ENCODE results near the gene UGT2B7. TPM values are rescaled to one million over a fixed set of nuclear protein-coding genes. Genes with fewer than 3 reads are reported as not detected.
"Not testable (repeated sequence)": the region's sequence is repeated elsewhere in the genome, so short reads cannot be mapped to it uniquely, and the experiment has no call there.

Gene UGT2B7
- total RNA-seq: 1 to 10 TPM in 1 of 6 donors, under 1 TPM in 2, not detected in 3; 0.24 to 1.1 (median 0.30) TPM

DNA sequence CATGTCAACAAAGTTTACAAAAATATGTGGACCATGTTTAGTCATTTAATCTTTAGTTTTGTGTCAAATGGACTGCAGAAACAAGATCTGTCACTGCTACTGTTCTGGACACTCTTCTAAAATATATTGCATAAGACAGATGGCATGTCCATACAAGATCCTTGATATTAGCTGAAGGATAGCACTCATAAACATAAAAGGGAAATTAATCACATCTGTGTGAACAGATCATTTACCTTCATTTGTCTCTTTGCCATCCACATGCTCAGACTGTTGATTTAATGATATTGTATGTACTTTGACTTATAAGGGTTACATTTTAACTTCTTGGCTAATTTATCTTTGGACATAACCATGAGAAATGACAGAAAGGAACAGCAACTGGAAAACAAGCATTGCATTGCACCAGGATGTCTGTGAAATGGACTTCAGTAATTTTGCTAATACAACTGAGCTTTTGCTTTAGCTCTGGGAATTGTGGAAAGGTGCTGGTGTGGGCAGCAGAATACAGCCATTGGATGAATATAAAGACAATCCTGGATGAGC lies at the start of gene UGT2B7:
Gene UGT2B7, plus strand, starts transcription at position 364 of the 546 bp plus-strand sequence. Its CDS starts 47 bp downstream, at position 411.
- H3K27me3 ChIP-seq: no peaks in the 10 kb centered on the region
- no peaks in the 10 kb centered on the region for H3K4me1 ChIP-seq
- H3K36me3 ChIP-seq: no peaks in the 10 kb centered on the region
- H3K4me3 ChIP-seq: no peak within 1 kb of the TSS
- TF ChIP-seq, protein P1, sequence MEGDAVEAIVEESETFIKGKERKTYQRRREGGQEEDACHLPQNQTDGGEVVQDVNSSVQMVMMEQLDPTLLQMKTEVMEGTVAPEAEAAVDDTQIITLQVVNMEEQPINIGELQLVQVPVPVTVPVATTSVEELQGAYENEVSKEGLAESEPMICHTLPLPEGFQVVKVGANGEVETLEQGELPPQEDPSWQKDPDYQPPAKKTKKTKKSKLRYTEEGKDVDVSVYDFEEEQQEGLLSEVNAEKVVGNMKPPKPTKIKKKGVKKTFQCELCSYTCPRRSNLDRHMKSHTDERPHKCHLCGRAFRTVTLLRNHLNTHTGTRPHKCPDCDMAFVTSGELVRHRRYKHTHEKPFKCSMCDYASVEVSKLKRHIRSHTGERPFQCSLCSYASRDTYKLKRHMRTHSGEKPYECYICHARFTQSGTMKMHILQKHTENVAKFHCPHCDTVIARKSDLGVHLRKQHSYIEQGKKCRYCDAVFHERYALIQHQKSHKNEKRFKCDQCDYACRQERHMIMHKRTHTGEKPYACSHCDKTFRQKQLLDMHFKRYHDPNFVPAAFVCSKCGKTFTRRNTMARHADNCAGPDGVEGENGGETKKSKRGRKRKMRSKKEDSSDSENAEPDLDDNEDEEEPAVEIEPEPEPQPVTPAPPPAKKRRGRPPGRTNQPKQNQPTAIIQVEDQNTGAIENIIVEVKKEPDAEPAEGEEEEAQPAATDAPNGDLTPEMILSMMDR (IDR thresholded peaks at IDR 0.05): no peak
- TF ChIP-seq POLR2AphosphoS5 (IDR thresholded peaks at IDR 0.05) (no peak), EP300 (IDR thresholded peaks at IDR 0.05) (no peak), POLR2A (IDR thresholded peaks at IDR 0.05) (no peak)
- no peaks in the 10 kb centered on the region for H3K9me3 ChIP-seq
- ATAC-seq (ENCODE audit: low FRiP score in 2 of 2): no peak
- no peak for DNase-seq
- no peak within 1 kb of the TSS for H3K27ac ChIP-seq

DNA sequence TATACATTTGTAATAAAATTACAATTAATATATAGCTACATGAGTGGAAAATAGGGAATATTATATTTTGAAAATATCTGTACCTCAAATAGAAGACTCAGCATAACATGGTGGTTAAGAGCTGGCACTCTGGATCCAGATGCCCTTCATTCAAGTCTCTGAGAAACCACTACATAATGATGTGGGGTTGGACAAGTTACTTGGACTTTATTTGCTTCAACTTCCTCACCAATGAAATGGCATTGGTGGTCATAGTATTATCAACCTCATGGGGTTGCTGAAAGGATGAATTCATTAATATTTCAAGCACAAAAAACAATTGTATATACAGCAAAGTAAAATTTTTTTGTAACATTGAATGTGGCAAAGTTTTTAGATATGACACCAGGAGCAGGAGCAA lies 46.4 kb upstream of the UGT2B7 start:
- H3K27ac ChIP-seq: no peak overlapping the region
- DNase-seq (no peak), ATAC-seq (ENCODE audit: low FRiP score in 2 of 2) (no peak)
- no peaks in the 10 kb centered on the region for H3K27me3 ChIP-seq
- H3K4me1 ChIP-seq: no peaks in the 10 kb centered on the region
- H3K9me3 ChIP-seq: no peaks in the 10 kb centered on the region
- H3K36me3 ChIP-seq: no peaks in the 10 kb centered on the region
- H3K4me3 ChIP-seq: no peak overlapping the region
- TF ChIP-seq POLR2A (IDR thresholded peaks at IDR 0.05): no peak
- no peak for TF ChIP-seq POLR2AphosphoS5 (IDR thresholded peaks at IDR 0.05)
- TF ChIP-seq EP300 (IDR thresholded peaks at IDR 0.05): no peak
- TF ChIP-seq, protein P1 (IDR thresholded peaks at IDR 0.05): no peak

DNA sequence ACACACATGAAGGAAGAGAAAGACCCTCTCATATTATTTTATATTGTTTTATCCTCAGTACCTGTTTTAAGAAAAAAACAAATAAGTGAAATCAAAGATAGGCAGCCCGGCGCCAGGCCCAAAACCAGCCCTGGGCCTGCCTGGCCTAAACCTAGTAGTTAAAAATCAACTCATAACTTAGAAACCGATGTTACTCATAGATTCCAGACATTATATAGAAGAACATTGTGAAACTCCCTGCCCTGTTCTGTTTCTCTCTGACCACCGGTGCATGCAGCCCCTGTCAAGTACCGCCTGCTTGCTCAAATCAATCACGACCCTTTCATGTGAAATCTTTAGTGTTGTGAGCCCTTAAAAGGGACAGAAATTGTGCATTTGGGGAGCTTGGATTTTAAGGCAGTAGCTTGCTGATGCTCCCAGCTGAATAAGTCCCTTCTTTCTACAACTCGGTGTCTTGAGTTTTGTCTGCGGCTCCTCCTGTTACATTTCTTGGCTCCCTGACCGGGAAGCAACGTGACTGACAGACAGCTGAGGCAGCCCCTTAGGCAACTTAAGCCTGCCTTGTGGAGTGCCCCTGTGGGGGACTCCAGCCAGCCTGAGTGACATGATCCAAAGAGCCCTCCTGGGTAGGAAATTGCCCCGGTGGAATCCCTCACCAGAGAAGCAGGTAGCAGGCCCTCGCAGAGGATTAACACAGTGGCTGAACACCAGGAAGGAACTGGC lies 45.3 kb upstream of the UGT2B7 start:
- not testable (repeated sequence) for H3K4me1 ChIP-seq; H3K27ac ChIP-seq; ATAC-seq (ENCODE audit: low FRiP score in 2 of 2); H3K4me3 ChIP-seq; H3K36me3 ChIP-seq; H3K27me3 ChIP-seq; H3K9me3 ChIP-seq
- 56 to 62% methylated on average over 11 to 12 of the region's 12 CpGs for WGBS, 2 donors
- DNase-seq: peak in 1 of 2 donors; percentile 20

DNA sequence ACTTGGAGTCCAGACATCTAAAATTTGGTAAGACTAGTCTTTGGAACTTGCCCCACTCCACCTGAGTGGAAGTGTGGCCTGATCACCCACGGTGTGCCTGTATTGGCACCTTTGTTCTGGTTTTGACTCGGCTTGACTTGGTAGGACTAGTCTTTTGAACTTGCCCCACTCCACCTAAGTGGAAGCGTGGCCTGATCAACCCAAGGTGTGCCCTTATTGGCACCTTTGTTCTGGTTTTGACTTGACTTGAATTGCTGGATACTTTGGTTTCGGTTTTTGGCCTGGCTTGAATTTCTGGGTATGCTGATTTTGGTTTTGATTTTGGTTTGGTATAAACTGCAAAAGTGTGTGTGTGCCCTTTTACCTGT lies 44.7 kb upstream of the UGT2B7 start:
- 68 to 80% methylated on average over 4 of the region's 4 CpGs for WGBS, 2 donors
- no peaks in the 10 kb centered on the region for H3K4me1 ChIP-seq
- no peaks in the 10 kb centered on the region for H3K36me3 ChIP-seq
- no peaks in the 10 kb centered on the region for H3K27me3 ChIP-seq
- H3K27ac ChIP-seq: no peak overlapping the region
- no peaks in the 10 kb centered on the region for H3K9me3 ChIP-seq
- DNase-seq: no peak
- no peak for TF ChIP-seq EP300 (IDR thresholded peaks at IDR 0.05)
- TF ChIP-seq POLR2AphosphoS5 (IDR thresholded peaks at IDR 0.05): no peak
- TF ChIP-seq, protein P1 (IDR thresholded peaks at IDR 0.05): no peak
- no peak for TF ChIP-seq POLR2A (IDR thresholded peaks at IDR 0.05)
- no peak for ATAC-seq (ENCODE audit: low FRiP score in 2 of 2)
- no peak overlapping the region for H3K4me3 ChIP-seq

DNA sequence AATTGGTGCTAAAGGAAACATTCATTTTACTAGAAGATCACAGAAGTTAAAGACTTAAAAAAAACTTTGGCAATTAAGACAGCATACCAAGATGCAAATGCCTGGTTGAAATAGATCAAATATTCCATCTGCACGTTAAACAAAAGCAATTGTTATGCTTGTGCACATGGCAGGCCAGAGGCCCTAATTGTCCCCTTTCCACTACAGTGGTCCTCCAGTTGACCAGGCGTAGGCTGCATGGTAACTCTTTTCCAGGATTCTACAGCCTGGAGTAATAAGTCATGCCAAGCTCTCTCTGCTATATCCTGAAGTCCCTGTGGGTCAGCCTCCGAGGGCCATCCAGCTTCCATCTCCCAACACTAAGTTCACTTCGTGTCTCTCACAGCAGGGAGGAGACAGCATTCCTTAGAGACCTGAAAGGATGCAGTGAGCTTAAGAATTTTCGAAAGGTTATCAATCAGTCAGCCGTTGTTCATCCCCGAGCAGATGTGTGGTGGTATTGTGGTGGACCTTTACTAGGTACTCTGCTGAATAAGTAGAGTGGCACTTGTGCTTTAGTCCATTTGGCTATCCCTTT lies 42.9 kb upstream of the UGT2B7 start:
- not testable (repeated sequence) for H3K27me3 ChIP-seq; H3K4me1 ChIP-seq; H3K36me3 ChIP-seq; ATAC-seq (ENCODE audit: low FRiP score in 2 of 2); DNase-seq; H3K4me3 ChIP-seq; H3K9me3 ChIP-seq; H3K27ac ChIP-seq
- WGBS, 2 donors: 67 to 76% methylated on average over 7 of the region's 7 CpGs

DNA sequence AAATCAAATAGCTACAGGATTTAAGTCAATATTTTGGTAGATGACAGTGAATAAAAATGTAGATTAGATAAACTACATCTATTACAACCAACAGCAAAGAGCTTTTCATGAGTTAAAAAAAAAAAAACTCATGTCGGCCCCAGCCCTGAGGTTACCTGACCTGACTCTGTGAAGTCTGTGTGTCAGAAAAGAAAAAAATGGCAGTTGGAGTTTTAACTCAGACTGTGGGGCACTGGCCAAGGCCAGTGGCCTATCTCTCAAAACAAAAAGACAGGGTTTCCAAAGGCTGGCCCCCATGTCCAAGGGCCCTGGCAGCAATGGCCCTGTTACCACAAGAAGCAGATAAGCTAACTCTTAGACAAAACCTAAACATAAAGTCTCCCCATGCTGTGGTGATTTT lies 42.2 kb upstream of the UGT2B7 start:
- H3K9me3 ChIP-seq; H3K27me3 ChIP-seq; H3K4me1 ChIP-seq; H3K4me3 ChIP-seq; H3K27ac ChIP-seq; DNase-seq; ATAC-seq (ENCODE audit: low FRiP score in 2 of 2); H3K36me3 ChIP-seq: not testable (repeated sequence)
- WGBS, 2 donors: 87 to 100% methylated on average over 1 of the region's 1 CpG
